GM18873 (cell line): Measurements from ENCODE around the gene UCN3.

ENCODE experiments used
- ATAC-seq: cut with Tn5 transposase; IDR thresholded peaks from one replicate; pipeline ENCODE4 v1.9.1; 2021; ENCODE audit warnings: mild to moderate bottlenecking, moderate library complexity, moderate number of reproducible peaks; ENCODE audit not compliant: unreplicated experiment, low FRiP score

Gene UCN3

GRCh38 chr10:5364890-5365338 is at the start of gene UCN3:
Gene UCN3, plus strand, starts transcription at chr10:5364966. Its CDS starts 8,755 bp downstream, at chr10:5373721.
- no peak for ATAC-seq

- ATAC-seq: no peak
Measured at GRCh38 chr10:5317547-5318107, 47.1 kb upstream of the UCN3 start.

- ATAC-seq: no peak
Measured at GRCh38 chr10:5318148-5318547, 46.6 kb upstream of the UCN3 start.

GRCh38 chr10:5319863-5320262 is 44.9 kb upstream of the UCN3 start:
- no peak for ATAC-seq

GRCh38 chr10:5321273-5321672 is 43.5 kb upstream of the UCN3 start:
- no peak for ATAC-seq

- ATAC-seq: no peak
Measured at GRCh38 chr10:5323446-5323845, 41.3 kb upstream of the UCN3 start.

GRCh38 chr10:5325076-5325475 is 39.7 kb upstream of the UCN3 start:
- no peak for ATAC-seq

- no peak for ATAC-seq
Measured at GRCh38 chr10:5334196-5334880, 30.4 kb upstream of the UCN3 start.

GRCh38 chr10:5338010-5338409 is 26.8 kb upstream of the UCN3 start:
- no peak for ATAC-seq

- no peak for ATAC-seq
Measured at GRCh38 chr10:5343092-5343491, 21.7 kb upstream of the UCN3 start.

GRCh38 chr10:5343561-5343960 is 21.2 kb upstream of the UCN3 start:
- no peak for ATAC-seq

- ATAC-seq: no peak
Measured at GRCh38 chr10:5343979-5344378, 20.8 kb upstream of the UCN3 start.

GRCh38 chr10:5344746-5345145 is 20.0 kb upstream of the UCN3 start:
- ATAC-seq: no peak

GRCh38 chr10:5346881-5347280 is 17.9 kb upstream of the UCN3 start:
- ATAC-seq: no peak

GRCh38 chr10:5349362-5349761 is 15.4 kb upstream of the UCN3 start:
- ATAC-seq: no peak

GRCh38 chr10:5354068-5354467 is 10.7 kb upstream of the UCN3 start:
- no peak for ATAC-seq

GRCh38 chr10:5355594-5356301 is 9.0 kb upstream of the UCN3 start:
- ATAC-seq: no peak

GRCh38 chr10:5356302-5356763 is 8.4 kb upstream of the UCN3 start:
- no peak for ATAC-seq

- no peak for ATAC-seq
Measured at GRCh38 chr10:5360318-5360915, 4.3 kb upstream of the UCN3 start.

GRCh38 chr10:5361966-5362365 is 2.8 kb upstream of the UCN3 start:
- no peak for ATAC-seq

GRCh38 chr10:5362873-5363272 is 1.9 kb upstream of the UCN3 start:
- ATAC-seq: no peak
